Uterus (tissue), 2 donors: ENCODE results near the gene ARSG.
A peak's percentile ranks its signal among the peaks of the same experiment; 100 is the strongest.

ENCODE experiments used
- POLR2A ChIP-seq, 2 donors: fragments of 450-650 bp; IDR thresholded peaks; one replicate each; pipeline ENCODE4 v1.6.1; 2016; ENCODE audit warnings: antibody characterized with exemption in 2 of 2, mild to moderate bottlenecking in 1 of 2, moderate library complexity in 1 of 2
- TF ChIP-seq, protein P1 (sequence below), 4 experiments: fragments of 200-600 bp in 2 of 4; fragments of 450-650 bp in 2 of 4; sonication (generic) in 2 of 4; IDR thresholded peaks; one replicate each; pipeline ENCODE4 v1.5.1; 2016 to 2019; ENCODE audit warnings: antibody characterized with exemption in 4 of 4, mild to moderate bottlenecking in 2 of 4, moderate library complexity in 1 of 4

DNA sequence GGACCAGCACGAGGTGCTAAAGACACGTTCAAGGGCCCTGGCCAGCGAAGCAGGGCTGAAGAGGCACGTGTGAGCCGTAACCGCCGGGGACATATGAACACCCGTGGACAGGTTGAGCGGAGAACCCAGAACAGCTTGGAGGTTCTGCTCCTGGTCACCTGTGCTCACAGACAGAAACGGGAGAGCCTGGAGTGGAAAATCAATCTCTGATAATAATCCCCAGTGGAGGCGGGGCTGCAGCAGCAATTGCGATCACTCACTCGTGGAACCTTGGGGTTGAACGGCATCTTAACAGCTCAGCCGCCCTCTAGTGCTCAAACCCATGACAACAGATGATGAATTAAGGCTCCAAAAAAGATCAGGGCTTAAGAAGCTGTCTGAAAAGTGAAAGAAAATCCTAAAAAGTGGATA lies 140.4 kb downstream of the ARSG start:
- TF ChIP-seq, protein P1, sequence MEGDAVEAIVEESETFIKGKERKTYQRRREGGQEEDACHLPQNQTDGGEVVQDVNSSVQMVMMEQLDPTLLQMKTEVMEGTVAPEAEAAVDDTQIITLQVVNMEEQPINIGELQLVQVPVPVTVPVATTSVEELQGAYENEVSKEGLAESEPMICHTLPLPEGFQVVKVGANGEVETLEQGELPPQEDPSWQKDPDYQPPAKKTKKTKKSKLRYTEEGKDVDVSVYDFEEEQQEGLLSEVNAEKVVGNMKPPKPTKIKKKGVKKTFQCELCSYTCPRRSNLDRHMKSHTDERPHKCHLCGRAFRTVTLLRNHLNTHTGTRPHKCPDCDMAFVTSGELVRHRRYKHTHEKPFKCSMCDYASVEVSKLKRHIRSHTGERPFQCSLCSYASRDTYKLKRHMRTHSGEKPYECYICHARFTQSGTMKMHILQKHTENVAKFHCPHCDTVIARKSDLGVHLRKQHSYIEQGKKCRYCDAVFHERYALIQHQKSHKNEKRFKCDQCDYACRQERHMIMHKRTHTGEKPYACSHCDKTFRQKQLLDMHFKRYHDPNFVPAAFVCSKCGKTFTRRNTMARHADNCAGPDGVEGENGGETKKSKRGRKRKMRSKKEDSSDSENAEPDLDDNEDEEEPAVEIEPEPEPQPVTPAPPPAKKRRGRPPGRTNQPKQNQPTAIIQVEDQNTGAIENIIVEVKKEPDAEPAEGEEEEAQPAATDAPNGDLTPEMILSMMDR (IDR thresholded peaks at IDR 0.05) = peak in 1 of 4 experiments; percentile 28
- TF ChIP-seq POLR2A (IDR thresholded peaks at IDR 0.05) = no peak
